ENCODE data around the gene SERINC3.

DNA sequence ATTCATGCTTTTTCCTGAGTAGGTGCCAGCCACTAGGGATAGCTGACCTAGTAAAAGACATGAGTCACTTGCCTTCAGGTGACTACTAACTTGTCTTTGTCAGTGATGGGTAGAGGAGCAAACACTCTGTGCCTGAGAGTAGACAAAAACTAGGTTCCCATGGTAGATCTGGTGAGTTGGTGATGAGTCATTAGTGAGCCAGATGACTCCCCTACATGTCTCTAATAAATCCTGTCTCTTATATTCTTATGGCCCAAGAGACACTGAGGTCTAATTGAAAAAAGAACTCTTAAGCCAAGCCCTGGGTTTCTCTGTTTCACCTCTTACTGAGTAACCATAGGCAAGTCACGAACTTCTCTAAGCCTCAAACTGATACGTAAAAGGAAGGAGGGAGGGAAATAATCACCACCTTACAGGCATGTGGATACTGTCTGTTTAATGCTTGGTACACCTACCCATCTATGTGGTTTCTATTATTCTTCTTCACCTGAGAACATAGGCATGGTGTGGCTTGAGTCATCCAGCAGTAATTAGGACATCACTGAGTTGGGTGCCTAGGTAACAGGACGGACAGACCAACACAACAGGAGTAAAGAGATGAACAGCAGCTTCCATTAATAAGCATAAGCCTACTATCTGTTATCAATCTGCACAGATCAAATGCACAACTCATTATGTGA, 25.9 kb downstream of the SERINC3 start:
- TF ChIP-seq, protein P1, sequence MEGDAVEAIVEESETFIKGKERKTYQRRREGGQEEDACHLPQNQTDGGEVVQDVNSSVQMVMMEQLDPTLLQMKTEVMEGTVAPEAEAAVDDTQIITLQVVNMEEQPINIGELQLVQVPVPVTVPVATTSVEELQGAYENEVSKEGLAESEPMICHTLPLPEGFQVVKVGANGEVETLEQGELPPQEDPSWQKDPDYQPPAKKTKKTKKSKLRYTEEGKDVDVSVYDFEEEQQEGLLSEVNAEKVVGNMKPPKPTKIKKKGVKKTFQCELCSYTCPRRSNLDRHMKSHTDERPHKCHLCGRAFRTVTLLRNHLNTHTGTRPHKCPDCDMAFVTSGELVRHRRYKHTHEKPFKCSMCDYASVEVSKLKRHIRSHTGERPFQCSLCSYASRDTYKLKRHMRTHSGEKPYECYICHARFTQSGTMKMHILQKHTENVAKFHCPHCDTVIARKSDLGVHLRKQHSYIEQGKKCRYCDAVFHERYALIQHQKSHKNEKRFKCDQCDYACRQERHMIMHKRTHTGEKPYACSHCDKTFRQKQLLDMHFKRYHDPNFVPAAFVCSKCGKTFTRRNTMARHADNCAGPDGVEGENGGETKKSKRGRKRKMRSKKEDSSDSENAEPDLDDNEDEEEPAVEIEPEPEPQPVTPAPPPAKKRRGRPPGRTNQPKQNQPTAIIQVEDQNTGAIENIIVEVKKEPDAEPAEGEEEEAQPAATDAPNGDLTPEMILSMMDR (IDR thresholded peaks at IDR 0.05), result no peak
- TF ChIP-seq POLR2AphosphoS5 (IDR thresholded peaks at IDR 0.05), result peak; percentile 7

Measured in gastroesophageal sphincter (tissue), 3 donors.